Activated T-helper 1 cell treated with anti-CD3 and anti-CD28 coated beads, Interleukin-2, amount 50 U/mL, for 16 hours (primary cell): ENCODE results near the gene PDXDC1.
A peak's percentile ranks its signal among the peaks of the same experiment; 100 is the strongest.
"Not testable (repeated sequence)": the region's sequence is repeated elsewhere in the genome, so short reads cannot be mapped to it uniquely, and the experiment has no call there.

Experiments used
- DNase-seq, 2 donors: peaks; one replicate each; pipeline ENCODE4 v3.0.0-alpha.2; 2020; ENCODE audit warnings: low read depth in 1 of 2, low spot score in 1 of 2

Gene PDXDC1

DNA sequence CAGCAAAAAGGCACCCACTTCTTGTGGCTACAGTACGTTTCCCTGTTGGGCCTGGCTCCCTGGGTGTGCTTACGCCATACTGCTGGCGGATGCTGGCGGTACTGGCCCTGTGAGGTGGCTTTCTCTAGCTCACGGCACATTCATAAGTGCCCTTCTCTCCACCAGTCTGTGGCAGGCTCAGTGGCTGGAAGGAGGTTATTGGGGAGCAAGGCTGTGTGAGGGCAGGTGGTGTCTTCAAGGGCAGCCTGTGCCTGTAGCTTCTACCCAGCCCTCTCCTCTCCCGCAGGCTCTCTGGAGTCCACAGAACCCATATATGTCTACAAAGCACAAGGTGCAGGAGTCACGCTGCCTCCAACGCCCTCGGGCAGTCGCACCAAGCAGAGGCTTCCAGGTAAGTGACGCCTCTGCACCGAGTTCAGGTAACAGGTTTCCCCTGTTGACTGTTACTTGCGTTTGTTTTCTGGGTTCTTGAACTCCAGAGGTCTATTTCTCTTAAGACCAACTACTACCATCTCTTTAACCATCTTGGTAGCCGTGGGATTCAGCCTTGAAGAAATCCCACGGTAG is 60.4 kb downstream of the PDXDC1 start:
- DNase-seq: no peak

DNA sequence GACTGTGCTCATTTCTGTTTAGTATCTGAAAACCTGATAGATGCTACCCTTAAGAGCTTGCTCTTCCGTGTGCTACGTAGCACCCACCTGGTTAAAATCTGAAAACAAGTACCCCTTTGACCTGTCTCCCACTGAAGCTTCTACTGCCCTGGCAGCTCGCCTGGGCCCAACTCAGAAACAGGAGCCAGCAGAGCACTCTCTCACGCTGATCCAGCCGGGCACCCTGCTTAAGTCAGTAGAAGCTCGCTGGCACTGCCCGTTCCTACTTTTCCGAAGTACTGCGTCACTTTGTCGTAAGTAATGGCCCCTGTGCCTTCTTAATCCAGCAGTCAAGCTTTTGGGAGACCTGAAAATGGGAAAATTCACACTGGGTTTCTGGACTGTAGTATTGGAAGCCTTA is 62.2 kb downstream of the PDXDC1 start:
- DNase-seq: no peak

DNA sequence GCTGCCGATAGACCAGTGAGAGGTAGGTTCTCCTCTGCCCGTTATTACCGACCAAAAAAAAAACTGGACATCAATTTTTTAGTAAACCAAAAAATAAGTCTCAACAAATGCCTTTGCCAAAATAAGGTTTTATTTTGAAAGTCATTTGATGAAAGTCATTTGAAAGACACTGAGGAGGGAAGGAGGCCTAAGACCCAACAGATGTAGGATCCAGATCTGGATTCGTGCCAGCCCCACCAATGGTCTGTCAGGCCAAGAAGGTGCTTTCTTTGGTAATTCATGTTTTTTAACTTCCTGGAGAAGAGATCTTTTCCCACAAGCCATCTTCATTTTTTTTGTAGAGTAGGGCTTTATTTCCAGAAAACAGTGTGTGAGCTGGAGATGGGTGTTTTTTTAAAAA is 62.9 kb downstream of the PDXDC1 start:
- no peak for DNase-seq

DNA sequence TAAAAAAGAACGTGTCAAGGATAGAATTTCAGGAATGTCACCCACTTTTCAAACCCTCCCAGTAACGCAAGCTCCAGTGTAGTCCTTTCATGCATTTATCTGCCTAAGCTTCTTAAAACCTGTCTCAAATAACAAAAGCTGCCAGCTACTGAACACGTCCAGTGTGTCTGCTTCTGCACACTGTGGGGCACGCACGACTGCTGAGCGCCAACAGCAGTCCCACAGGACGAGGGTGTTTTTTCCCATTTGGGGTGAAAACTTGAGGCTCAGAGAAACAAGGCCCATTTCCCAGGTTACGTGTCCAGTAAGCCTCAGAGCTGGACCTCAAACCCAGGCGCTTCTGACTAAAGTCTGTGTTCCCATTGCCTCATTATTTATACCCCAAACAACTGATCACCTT is 63.9 kb downstream of the PDXDC1 start:
- DNase-seq: no peak

DNA sequence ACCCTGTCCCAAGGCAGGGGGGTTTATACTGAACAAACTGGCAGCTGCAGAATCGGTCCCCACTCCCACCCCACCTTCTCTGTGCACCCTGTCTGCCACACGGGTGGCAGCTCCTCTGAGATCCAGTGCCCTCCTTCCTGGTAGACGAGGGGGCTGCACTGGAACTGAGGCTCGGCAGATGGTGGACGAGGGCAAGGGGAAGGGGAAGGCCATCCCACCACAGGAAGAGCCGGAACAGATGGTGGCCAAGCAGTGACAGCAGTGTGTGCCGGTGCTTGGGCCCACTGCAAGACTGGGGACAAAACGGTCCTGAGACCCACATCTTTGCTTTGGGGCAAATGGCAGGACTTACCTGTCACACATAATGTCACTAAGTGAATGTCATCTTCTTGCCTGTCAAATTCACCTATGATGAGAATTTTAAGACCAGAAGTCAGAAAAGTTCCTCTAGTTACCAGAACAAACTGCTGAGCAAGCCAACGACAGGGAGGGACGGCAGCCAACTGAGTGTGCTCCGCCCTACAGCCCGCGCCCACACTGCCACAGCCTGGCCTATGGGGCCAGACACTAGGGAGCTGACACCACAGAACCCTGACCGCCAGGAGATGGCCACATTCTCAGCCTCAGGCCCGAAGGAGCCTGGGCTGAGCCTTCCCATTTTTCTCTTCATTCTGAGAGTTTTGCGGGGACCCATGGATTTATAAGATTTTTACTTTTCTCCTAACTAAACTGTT is 66.6 kb downstream of the PDXDC1 start:
- DNase-seq: no peak

DNA sequence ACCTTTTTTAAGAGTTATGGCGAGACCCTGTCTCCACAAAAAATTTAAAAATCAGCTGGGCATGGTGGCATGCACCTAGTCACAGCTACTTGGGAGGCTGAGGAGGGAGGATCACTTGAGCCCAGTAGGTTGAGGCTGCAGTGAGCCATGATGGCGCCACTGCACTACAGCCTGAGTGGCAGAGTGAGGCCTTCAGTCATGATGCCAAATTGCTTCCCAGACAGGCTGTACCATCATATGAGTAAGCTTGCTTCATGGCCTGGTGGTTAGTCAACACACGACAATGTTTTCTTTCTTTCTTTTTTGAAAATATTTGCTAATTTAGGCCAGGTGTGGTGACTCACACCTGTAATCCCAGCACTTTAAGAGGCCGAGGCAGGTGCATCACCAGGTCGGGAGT is 68.5 kb downstream of the PDXDC1 start:
- DNase-seq: no peak

DNA sequence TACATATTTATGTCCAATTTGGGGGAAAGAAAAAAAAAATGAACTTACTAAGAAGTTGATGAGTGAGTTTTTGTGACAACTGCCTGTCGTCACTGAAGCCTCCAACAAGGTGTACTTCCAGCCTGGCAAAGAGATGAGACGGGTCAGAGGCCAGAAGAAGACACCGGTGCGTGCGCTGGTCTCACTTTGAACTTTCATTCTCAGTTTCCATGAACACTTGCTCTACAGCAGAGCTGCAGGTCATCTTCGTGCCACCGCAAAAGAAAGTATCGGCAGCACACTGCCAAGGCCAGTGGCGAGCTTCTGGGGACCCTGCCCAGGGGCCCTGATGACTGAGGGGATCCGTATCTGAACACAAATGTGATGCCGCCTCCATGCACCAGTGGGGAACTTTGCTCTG is 69.5 kb downstream of the PDXDC1 start:
- no peak for DNase-seq

DNA sequence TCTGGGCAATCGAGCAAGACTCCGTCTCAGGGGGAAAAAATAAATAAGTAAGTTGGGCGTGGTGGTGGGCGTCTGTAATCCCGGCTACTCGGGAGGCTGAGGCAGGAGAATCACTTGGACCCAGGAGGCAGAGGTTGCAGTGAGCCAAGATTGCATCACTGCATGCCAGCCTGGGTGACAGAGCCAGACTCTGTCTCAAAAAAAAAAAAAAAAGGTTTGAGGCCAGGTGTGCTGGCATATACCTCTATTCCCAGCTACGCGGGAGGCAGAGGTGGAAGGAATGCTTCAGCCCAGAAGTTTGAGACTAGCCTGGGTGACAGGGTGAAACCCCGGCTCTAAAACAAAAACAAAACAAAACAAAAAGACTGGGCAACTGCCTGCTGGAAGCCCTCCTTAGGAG is 70.4 kb downstream of the PDXDC1 start:
- DNase-seq: not testable (repeated sequence)

DNA sequence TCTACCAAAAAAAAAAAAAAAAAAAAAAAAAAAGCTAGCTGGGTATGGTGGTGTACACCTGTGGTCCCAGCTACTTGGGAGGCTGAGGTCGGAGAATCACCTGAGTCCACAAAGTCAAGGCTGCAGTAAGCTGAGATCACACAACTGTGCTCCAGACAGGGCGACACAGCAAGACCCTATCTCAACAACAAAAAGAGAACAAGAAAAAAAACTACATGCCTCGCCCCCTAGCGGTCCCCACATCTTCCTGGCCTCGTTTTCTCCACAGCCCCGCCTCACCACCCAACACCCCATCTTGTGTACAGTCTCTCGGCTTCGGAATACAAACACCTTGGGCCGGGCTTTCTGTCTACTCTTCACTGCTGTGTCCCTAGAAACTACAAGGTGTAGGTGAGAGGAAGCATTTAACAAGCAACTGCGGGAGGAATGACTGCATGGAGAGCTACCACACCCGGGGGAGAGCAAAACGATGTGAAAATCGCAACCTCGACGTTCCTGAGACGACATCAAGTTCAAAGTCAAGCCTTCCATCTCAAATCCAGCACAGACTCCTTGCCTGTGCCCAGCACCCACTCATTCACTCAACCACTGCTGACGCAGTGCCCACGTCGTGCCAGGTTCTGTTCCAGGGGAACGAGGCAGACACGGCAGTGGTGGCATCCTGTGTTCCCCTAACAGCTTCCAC is 72.0 kb downstream of the PDXDC1 start:
- DNase-seq: no peak

DNA sequence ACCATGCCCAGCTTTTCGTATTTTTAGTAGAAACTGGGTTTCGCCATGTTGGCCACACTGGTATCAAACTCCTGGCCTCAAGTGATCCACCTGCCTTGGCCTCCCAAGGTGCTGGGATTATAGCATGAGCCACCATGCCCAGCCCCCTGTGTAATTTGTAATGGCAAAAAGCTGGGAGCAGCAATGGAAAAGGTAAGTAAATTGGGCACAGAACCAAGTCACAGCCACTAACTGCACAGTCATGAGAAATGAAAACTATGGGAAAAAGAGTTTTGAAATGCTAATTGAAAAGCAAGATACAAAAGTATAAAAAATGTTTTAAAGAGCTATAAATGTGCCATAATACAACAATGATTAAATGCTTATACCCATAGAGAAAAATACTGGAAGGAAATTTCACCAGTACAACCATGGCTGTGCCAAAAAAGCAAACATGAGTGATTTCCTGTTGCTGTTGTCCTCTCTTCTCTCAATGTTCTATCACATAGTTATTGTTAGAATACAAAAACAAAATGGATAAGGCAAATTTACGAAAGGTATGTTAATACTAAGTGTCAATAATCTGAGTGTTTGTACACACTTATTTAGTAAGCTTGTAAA is 74.9 kb downstream of the PDXDC1 start:
- no peak for DNase-seq

DNA sequence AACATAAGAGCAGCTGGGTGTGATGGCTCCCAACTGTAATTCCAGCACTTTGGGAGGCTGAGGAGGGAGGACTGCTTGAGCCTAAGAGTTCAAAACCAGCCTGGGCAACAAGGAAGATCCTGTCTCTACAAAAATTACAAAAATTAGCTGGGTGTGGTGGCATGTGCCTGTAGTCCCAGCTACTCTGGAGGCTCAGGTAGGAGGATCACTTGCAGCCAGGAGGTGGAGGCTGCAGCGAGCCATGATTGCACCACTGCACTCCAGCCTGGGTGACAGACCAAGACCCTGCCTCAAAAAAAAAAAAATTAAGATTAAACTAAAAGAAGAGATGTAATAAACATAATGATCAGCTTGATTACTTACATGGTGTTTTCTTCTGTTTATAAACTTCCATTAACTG is 75.6 kb downstream of the PDXDC1 start:
- not testable (repeated sequence) for DNase-seq

DNA sequence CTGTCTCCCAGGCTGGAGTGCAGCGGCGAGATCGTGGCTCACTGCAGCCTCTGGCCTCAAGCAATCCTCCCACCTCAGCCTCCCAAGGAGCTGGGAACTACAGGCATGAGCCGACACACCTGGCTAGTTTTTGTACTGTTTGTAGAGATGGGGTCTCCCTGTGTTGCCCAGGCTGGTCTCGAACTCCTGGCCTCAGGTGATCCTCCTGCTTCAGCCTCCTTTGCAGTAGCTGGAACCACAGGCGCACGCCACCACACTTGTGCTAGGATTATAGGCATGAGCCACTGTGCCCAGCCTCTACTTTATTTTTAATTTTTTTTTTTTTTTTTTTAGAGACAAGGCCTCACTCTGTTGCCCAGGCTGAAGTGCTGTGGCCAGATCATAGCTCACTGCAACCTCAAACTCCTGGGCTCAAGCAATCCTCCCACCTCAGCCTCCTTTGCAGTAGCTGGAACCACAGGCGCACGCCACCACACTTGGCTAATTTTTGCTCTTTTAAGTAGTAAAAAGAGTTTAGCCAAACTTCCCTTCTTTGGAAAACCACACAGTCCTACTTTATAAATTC is 76.6 kb downstream of the PDXDC1 start:
- no peak for DNase-seq

DNA sequence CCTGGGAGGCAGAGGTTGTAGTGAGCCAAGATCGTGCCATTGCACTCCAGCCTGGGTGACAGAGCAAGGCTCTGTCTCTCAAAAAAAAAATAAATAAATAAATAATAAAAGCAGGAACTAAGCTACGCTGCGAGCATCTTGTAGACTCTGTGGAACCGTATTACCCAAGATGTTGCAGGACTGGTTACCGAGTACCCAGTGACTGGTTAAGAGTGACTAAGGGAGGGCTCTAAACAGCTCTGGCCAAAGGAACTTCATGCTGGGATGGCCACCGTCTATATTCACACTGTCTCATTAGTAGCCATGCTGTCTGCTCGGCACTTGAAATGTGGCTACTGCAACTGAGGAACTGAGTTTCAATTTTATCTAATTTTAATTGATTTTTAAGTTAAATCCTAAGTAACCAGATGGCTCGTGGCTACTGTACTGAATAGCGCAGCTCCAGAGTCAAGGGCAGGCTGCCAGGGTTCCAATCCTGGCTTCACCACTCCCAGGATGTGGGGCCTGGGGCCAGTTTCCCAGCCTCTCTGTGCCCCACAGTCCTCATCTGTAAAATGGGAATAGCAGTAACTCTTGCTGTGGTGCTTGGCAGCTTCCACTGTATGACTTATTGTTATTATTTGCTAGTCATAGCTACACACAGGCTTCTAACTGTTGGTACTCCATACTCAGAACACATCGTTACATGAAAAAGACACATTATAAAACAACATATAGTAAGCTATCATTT is 78.1 kb downstream of the PDXDC1 start:
- DNase-seq: no peak

DNA sequence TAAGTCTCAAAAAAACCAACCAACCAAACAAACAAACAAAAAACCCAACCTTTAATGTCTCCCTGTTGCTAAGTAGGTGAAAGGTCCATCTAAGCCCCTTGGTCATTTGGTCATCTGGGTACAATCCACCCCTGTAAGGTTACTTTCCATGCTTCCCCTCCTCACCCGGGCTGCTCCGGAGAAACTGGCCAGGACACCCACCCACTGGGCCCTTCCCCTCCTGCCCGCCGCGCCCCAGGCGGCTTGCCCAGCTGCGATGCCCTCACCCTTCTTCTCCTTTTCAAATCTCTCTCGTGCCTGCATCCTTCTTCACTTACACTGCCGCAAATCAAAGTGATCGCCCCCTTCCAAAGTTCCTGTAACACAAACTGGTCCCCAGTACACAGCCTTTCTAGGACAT is 79.1 kb downstream of the PDXDC1 start:
- DNase-seq: no peak

DNA sequence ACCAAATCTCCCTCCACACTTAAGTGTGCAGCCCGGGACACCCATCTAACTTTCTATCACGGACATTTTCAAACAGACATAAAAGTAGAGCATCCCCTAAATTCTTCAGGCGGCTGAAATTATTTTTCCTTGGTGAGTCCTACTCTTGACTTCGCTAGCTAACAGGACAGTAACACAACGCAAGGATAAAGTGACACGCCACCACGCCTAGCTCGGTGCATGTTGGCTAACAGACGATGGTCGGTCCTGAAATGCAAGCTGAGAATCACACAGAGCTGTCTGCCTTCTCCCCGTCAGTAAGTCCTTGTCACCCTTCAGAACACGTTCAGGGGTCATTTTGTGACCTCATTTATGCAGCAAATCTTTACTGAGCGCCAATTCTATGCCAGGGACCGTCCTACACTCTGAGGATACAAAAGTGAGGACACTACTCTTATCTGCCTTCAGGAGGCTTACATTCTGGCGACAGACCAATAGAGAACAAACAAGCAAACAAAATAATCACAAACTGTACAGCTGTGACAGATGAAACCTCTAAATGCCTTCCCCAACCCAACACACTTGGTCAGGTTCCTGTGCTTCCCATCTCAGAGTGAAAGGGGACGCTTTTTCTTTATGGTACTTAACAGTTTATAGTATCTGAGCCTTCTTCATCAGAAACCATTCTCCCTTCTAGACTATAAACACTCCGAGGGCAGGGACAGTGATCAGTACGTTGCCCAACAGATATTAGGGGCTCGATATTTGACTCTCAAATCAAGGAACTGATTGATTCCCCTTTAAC is 79.7 kb downstream of the PDXDC1 start:
- no peak for DNase-seq

DNA sequence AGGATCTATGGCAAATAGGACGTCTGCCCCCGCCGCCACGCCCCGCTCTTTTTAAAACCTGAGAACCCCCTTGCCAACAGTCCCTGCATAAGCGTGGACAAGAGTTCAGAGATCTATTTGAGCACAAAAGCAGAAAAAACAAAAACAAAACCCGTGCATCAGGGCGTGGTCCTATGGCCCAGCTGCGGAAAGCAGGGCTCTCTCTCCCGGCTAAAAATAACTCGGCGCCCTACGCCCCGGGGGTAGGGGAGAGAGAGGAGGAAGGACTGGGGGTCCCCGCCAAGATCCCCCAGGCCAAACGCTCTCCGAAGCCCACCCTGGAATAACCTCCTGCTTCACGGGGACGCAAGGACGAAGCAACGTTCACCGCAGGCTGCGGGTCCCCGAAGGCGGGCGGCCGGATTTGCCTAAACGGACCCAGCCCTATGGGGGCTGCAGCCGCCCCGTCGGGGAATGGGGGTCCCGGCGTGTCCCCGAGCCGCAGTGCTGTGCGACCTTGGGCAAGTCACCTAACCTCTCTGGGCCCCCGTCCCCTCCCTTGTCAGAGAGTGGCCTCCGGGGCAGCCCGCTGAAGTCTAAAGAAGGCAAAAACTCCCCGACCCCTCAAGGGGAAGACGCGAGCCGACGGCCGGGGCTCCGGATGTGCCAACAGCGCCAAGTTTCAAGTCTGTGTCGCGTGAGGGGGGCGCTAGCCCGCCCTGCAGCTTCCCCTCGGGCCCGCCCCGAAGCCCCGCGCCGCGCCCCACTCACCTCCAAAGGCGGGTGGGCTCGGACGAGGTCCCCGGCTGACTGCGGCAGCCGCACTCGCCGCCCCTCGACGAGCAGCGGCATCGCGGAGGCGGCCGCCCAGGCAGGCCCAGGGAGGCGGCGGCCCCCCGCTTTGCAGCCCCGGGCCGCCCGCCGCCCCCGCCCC is 80.6 kb downstream of the PDXDC1 start:
- peak in 1 of 2 donors; percentile 41 for DNase-seq

DNA sequence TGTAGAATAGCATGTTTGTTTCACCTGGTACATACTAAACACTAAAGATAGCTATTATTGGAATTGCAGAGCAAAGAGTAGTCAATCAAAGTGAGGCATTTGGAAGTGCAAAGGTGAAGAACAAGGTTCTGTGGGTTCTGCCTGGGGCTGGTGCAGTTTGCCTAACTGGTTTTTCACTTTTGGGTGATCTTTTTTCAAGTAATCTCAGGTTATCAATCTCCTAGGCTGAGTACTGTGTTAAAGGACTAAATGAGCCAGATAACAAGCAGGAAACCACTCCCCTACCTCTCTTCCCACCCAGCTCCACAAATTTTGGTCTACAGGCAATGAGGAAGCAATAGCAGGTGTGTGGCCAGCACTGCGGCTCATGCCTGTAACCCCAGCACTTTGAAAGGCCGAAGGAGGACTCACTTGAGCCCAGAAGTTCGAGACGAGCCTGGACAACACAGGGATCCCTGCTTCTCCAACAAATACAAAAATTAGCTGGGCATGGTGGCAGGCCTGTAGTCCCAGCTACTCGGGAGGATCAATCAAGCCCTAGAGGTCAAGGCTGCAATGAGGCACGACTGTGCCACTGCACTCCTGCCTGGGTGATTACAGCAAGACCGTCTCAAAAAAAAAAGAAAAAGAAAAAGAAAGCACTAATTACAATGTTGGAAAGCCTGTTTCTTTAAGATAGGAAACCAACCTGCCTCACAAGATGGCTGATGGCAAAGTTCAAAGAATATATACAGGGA is 83.0 kb downstream of the PDXDC1 start:
- DNase-seq: no peak

DNA sequence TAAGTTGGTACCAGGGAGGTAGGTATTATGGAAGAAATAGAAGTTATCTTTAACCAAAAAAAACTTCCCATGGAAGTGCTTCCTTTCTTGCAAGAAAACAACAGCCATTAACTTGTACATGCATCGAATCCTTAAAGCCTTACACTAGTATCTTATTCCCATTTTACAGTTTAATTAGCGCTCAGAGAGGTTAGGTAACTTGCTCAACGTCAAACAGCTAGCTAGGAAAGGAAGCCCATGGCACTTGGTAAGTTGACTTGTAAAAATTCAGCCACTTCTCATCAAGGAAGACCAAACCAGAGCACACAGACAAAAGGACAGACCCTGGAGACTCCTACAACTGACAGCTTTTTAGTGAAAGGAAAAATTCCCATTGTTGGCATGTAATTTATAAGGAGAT is 84.5 kb downstream of the PDXDC1 start:
- DNase-seq: no peak
